GM12873 (cell line): ENCODE results near the gene SLC6A18.

Experiments used
- CTCF ChIP-seq: IDR thresholded peaks from 2 replicates; pipeline ENCODE4 v1.5.1; 2012; ENCODE audit warnings: low read depth, mild to moderate bottlenecking, moderate library complexity, low read length, control low read depth; ENCODE audit not compliant: insufficient read depth; ENCODE audit errors: missing control alignments

SLC6A18 gene

DNA sequence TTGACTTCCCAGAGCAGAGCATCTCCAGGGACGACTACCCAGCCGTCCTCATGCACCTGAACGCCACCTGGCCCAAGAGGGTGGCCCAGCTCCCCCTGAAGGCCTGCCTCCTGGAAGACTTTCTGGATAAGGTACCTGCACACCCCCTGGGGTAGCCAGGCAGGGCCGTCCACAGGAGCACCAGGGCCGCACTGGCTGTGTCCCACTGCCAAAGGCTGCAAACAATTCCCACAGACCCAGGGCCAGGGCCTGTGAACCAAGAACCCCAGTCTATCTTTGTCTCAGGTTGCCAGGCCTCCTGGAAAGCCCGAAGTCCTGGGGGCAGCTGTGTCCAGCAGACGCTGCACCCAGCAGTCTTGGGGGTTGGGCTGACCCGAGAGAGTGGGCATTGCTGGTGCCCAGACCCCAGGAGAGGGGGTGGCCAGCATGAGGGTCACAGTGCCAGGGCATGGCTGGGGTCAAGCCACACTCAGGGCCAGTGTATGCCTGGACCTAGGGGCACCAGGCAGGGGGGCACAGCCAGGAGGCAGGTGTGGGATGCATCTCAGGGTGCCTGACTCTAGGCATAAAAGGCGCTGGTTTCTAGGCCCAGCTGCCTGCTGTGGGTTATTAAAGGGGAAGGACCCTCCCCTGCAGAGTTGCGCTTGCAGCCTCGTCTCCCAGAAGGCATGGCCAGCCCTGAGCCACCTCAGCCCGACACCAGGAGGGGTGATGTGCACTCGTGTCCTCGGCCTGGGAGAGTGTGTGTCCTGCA lies 17.7 kb downstream of the SLC6A18 start:
- no peak for TF ChIP-seq CTCF

GRCh38 chr5:1243487-1244130 lies 18.4 kb downstream of the SLC6A18 start:
- no peak for TF ChIP-seq CTCF

DNA sequence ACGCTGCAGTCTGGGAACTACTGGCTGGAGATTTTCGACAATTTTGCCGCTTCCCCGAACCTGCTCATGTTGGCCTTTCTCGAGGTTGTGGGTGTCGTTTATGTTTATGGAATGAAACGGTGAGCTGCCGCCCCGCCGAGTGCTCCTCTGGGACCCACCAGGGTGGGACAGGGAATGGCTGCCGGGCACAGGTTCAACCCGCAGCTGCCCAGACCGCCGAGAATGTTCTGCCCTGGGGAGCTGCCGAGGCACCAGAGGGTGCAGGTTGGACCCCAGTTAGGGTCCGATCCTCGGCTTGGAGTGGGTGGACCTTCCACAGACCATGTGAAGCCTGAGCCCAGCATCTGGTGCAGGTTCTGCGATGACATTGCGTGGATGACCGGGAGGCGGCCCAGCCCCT lies 19.1 kb downstream of the SLC6A18 start:
- no peak for TF ChIP-seq CTCF

- no peak for TF ChIP-seq CTCF
Measured at GRCh38 chr5:1244976-1245375, 19.8 kb downstream of the SLC6A18 start.

- TF ChIP-seq CTCF: no peak
Measured at GRCh38 chr5:1245905-1246576, 20.9 kb downstream of the SLC6A18 start.

- no peak for TF ChIP-seq CTCF
Measured at GRCh38 chr5:1246711-1247431, 21.7 kb downstream of the SLC6A18 start.

GRCh38 chr5:1247811-1248210 lies 22.6 kb downstream of the SLC6A18 start:
- TF ChIP-seq CTCF: no peak
